ENCODE data around the gene MIGA2.

Gene MIGA2

DNA sequence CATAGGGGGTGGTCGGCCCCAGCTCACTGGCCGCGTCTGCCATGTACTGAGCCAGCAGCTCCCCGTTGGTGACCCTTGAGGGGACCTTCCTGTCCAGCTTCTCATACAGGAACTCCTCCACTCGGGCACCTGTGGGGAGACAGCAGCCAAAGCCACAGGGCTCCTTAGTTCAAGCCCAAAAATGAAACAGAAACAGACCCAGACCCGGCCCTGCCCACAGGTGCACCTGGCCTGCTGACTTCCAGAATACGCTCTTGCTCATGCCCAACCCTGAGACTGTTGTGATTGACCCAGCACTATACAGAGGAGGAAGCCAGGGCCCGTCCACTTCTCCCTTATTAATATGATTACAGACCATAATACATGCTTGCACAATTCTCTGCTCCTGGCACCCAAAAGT is 15.3 kb upstream of the MIGA2 start:
- no peaks in the 10 kb centered on the region for H3K27me3 ChIP-seq (ENCODE audit: insufficient read depth, poor library complexity, severe bottlenecking)
- DNase-seq (ENCODE audit: low read depth in 1 of 2, low spot score in 1 of 2), result no peak
- no peak overlapping the region for H3K27ac ChIP-seq (replicated peaks)
- no peak for TF ChIP-seq GABPA (IDR thresholded peaks at IDR 0.05; ENCODE audit: low read depth)
- TF ChIP-seq POLR2AphosphoS5 (IDR thresholded peaks at IDR 0.05; ENCODE audit: low read depth), result no peak
- TF ChIP-seq, protein P1, sequence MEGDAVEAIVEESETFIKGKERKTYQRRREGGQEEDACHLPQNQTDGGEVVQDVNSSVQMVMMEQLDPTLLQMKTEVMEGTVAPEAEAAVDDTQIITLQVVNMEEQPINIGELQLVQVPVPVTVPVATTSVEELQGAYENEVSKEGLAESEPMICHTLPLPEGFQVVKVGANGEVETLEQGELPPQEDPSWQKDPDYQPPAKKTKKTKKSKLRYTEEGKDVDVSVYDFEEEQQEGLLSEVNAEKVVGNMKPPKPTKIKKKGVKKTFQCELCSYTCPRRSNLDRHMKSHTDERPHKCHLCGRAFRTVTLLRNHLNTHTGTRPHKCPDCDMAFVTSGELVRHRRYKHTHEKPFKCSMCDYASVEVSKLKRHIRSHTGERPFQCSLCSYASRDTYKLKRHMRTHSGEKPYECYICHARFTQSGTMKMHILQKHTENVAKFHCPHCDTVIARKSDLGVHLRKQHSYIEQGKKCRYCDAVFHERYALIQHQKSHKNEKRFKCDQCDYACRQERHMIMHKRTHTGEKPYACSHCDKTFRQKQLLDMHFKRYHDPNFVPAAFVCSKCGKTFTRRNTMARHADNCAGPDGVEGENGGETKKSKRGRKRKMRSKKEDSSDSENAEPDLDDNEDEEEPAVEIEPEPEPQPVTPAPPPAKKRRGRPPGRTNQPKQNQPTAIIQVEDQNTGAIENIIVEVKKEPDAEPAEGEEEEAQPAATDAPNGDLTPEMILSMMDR (IDR thresholded peaks at IDR 0.05; ENCODE audit: insufficient read depth, low read length), result no peak
- TF ChIP-seq, protein P2, sequence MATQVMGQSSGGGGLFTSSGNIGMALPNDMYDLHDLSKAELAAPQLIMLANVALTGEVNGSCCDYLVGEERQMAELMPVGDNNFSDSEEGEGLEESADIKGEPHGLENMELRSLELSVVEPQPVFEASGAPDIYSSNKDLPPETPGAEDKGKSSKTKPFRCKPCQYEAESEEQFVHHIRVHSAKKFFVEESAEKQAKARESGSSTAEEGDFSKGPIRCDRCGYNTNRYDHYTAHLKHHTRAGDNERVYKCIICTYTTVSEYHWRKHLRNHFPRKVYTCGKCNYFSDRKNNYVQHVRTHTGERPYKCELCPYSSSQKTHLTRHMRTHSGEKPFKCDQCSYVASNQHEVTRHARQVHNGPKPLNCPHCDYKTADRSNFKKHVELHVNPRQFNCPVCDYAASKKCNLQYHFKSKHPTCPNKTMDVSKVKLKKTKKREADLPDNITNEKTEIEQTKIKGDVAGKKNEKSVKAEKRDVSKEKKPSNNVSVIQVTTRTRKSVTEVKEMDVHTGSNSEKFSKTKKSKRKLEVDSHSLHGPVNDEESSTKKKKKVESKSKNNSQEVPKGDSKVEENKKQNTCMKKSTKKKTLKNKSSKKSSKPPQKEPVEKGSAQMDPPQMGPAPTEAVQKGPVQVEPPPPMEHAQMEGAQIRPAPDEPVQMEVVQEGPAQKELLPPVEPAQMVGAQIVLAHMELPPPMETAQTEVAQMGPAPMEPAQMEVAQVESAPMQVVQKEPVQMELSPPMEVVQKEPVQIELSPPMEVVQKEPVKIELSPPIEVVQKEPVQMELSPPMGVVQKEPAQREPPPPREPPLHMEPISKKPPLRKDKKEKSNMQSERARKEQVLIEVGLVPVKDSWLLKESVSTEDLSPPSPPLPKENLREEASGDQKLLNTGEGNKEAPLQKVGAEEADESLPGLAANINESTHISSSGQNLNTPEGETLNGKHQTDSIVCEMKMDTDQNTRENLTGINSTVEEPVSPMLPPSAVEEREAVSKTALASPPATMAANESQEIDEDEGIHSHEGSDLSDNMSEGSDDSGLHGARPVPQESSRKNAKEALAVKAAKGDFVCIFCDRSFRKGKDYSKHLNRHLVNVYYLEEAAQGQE (IDR thresholded peaks at IDR 0.05; ENCODE audit: insufficient replicate concordance, low read depth), result no peak
- TF ChIP-seq SPI1 (IDR thresholded peaks at IDR 0.05; ENCODE audit: borderline replicate concordance, low read depth), result no peak
- H3K4me3 ChIP-seq (replicated peaks; ENCODE audit: insufficient read depth, low read length), result no peak overlapping the region

DNA sequence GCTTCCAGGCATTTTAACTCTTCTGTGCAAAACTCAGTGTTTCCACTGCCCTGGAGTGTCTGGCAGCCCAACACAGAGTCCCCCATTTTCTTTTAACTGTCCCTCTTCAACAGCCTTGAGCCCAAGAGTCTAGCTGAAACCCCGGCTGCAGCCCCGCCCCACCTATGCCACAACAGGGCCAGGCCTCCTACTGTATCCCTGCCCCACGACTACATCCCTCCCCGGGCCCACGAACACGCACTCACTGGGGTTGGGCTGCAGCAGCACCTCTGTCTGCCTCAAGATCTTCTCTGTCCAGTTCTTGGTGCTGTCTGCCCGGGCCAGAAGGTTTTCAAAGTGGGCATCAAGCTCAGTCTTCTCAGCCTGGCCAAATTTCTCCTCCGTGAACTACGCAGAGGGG is 14.4 kb upstream of the MIGA2 start:
- Histone ChIP-seq H3K4me3 (replicated peaks; ENCODE audit: insufficient read depth, low read length) (no peak overlapping the region), H3K27ac (replicated peaks) (no peak overlapping the region), H3K27me3 (ENCODE audit: insufficient read depth, poor library complexity, severe bottlenecking) (no peaks in the 10 kb centered on the region)
- TF ChIP-seq POLR2AphosphoS5 (IDR thresholded peaks at IDR 0.05; ENCODE audit: low read depth) (no peak), GABPA (IDR thresholded peaks at IDR 0.05; ENCODE audit: low read depth) (no peak), SPI1 (IDR thresholded peaks at IDR 0.05; ENCODE audit: borderline replicate concordance, low read depth) (no peak)
- TF ChIP-seq, protein P1 (IDR thresholded peaks at IDR 0.05; ENCODE audit: insufficient read depth, low read length), result no peak
- TF ChIP-seq, protein P2 (IDR thresholded peaks at IDR 0.05; ENCODE audit: insufficient replicate concordance, low read depth), result no peak
- DNase-seq (ENCODE audit: low read depth in 1 of 2, low spot score in 1 of 2), result no peak

DNA sequence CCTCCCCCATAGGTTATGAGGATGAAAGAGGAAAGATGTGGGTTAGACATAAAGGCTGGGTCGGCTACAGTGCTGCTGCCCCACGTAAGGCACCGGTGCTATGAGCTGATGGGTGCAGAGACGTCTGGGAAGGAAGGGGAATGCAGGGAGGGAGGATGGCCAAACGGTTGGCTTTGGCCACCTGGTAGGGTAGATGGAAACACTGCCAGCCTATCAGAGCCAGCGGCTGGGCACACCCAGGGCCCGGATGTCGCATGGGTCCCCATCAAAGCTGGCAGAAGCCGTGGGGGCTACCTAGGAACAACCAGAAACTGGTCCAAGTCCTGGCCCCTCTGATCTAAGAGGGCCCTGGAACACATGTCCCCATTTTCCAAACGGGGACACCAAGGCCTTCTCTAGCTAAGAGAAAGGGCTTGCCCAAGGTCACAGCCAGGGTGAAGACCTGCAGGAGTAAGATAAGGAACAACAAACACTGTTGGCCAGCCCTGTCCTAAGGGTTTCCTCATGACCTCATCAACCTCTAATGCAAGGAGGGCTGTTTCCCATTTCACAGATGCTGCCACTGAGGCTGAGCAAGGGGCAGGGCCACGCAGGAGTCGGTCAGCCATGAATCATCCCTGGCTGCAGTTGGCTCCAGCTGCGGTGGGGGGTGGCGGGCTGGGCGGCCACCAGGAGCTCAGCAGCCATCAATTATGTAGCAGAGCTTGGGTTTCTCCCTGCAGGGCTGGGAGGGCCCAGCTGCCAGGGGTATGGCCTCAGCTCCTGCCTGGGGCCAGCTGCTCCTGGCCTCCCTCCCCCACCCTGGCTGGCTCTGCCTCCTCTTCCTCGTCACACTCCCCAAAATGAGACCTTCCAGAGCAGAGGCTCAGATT is 13.2 kb upstream of the MIGA2 start:
- DNase-seq (ENCODE audit: low read depth in 1 of 2, low spot score in 1 of 2), result no peak
- no peak overlapping the region for H3K27ac ChIP-seq (replicated peaks)
- TF ChIP-seq GABPA (IDR thresholded peaks at IDR 0.05; ENCODE audit: low read depth) (no peak), POLR2AphosphoS5 (IDR thresholded peaks at IDR 0.05; ENCODE audit: low read depth) (no peak), SPI1 (IDR thresholded peaks at IDR 0.05; ENCODE audit: borderline replicate concordance, low read depth) (no peak)
- TF ChIP-seq, protein P1 (IDR thresholded peaks at IDR 0.05; ENCODE audit: insufficient read depth, low read length), result no peak
- TF ChIP-seq, protein P2 (IDR thresholded peaks at IDR 0.05; ENCODE audit: insufficient replicate concordance, low read depth), result no peak
- no peaks in the 10 kb centered on the region for H3K27me3 ChIP-seq (ENCODE audit: insufficient read depth, poor library complexity, severe bottlenecking)
- no peak overlapping the region for H3K4me3 ChIP-seq (replicated peaks; ENCODE audit: insufficient read depth, low read length)

Measured in HL-60 (cell line).